ENCODE results near the gene EMC10.
"Not testable (repeated sequence)": the region's sequence is repeated elsewhere in the genome, so short reads cannot be mapped to it uniquely, and the experiment has no call there.

EMC10 gene

GRCh38 chr19:50476224-50476906 is at the start of gene EMC10, which contains the start of gene GARIN5A:
EMC10 (plus strand) TSS chr19:50476507; CDS start chr19:50476545, 38 bp downstream.
GARIN5A (minus strand) TSS chr19:50476848; CDS start chr19:50476388, 460 bp downstream.
- peak; percentile 96 for DNase-seq (ENCODE audit: low spot score)

- no peak for DNase-seq (ENCODE audit: low spot score)
These were observed 48.9 kb upstream of the EMC10 start for GRCh38 chr19:50427318-50427925.

GRCh38 chr19:50427997-50428425 is 48.3 kb upstream of the EMC10 start:
- DNase-seq (ENCODE audit: low spot score) = peak; percentile 78

- no peak for DNase-seq (ENCODE audit: low spot score)
These were observed 47.4 kb upstream of the EMC10 start for GRCh38 chr19:50428772-50429463.

GRCh38 chr19:50430888-50431342 is 45.4 kb upstream of the EMC10 start:
- DNase-seq (ENCODE audit: low spot score) = no peak

GRCh38 chr19:50431343-50432220 is 44.7 kb upstream of the EMC10 start:
- DNase-seq (ENCODE audit: low spot score) = peak; percentile 75

- no peak for DNase-seq (ENCODE audit: low spot score)
These were observed 43.9 kb upstream of the EMC10 start, which contains the start of gene MYBPC2 for GRCh38 chr19:50432221-50433028. MYBPC2 (plus strand) TSS chr19:50432892; CDS start chr19:50432954, 62 bp downstream.

GRCh38 chr19:50433201-50434180 is 42.8 kb upstream of the EMC10 start:
- DNase-seq (ENCODE audit: low spot score) = no peak

GRCh38 chr19:50434525-50434924 is 41.8 kb upstream of the EMC10 start:
- DNase-seq (ENCODE audit: low spot score) = no peak

GRCh38 chr19:50435221-50435620 is 41.1 kb upstream of the EMC10 start:
- no peak for DNase-seq (ENCODE audit: low spot score)

- DNase-seq (ENCODE audit: low spot score) = no peak
These were observed 40.7 kb upstream of the EMC10 start for GRCh38 chr19:50435627-50436026.

- DNase-seq (ENCODE audit: low spot score) = no peak
These were observed 38.4 kb upstream of the EMC10 start for GRCh38 chr19:50437862-50438449.

- DNase-seq (ENCODE audit: low spot score) = not testable (repeated sequence)
These were observed 37.2 kb upstream of the EMC10 start for GRCh38 chr19:50439130-50439529.

GRCh38 chr19:50444059-50444458 is 32.2 kb upstream of the EMC10 start:
- DNase-seq (ENCODE audit: low spot score) = no peak

- no peak for DNase-seq (ENCODE audit: low spot score)
These were observed 29.3 kb upstream of the EMC10 start for GRCh38 chr19:50447053-50447452.

- no peak for DNase-seq (ENCODE audit: low spot score)
These were observed 28.6 kb upstream of the EMC10 start for GRCh38 chr19:50447750-50448149.

- DNase-seq (ENCODE audit: low spot score) = peak; percentile 84
These were observed 26.9 kb upstream of the EMC10 start for GRCh38 chr19:50449236-50449899.

- no peak for DNase-seq (ENCODE audit: low spot score)
These were observed 25.7 kb upstream of the EMC10 start for GRCh38 chr19:50450369-50451222.
